GM13977 (cell line): ENCODE data around the gene CHRNB2.
"Not testable (repeated sequence)": the region's sequence is repeated elsewhere in the genome, so short reads cannot be mapped to it uniquely, and the experiment has no call there.

ENCODE experiments used
- DNase-seq: peaks from one replicate; pipeline ENCODE4 v3.0.0; 2012; ENCODE audit warnings: low spot score
- in situ Hi-C: fragments of 300-500 bp; cut with MboI; formaldehyde crosslinking; loops from one replicate; pipeline ENCODE4 v1.12.0; 2022; ENCODE audit warnings: low sequenced_read_pairs, low pct_unique_long_range_greater_than_20kb, mixed read lengths, inconsistent platforms; ENCODE audit not compliant: unreplicated experiment
- TF ChIP-seq, protein P1 (sequence below): IDR thresholded peaks from 2 replicates; pipeline ENCODE4 v1.5.1; 2012; ENCODE audit warnings: mild to moderate bottlenecking, control low read depth; ENCODE audit not compliant: insufficient read depth; ENCODE audit errors: extremely low read depth, missing control alignments

The CHRNB2 gene

GRCh38 chr1:154529308-154529707 is 38.3 kb upstream of the CHRNB2 start:
- in situ Hi-C loops: loop anchor here (5.0 kb wide), 1 partner anchor 42 kb away; no protein-coding TSS in a partner anchor

DNA sequence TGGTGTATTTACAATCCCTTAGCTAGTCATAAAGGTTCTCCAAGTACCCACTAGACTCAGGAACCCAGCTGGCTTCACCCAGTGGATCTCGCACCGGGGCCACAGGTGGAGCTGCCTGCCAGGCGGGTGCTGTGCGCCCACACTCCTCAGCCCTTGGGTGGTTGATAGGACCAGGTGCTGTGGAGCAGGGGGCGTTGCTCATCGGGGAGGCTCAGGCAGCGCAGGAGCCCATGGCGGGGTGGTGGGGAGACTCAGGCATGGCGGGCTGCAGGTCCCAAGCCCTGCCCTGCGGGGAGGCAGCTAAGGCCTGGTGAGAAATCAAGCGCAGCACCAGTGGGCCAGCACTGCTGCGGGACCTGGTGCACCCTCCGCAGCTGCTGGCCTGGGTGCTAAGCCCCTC is 35.6 kb upstream of the CHRNB2 start:
- in situ Hi-C loops: not testable (repeated sequence)

More at GRCh38 chr1:154529308-154529707, 38.3 kb upstream of the CHRNB2 start:
- TF ChIP-seq, protein P1, sequence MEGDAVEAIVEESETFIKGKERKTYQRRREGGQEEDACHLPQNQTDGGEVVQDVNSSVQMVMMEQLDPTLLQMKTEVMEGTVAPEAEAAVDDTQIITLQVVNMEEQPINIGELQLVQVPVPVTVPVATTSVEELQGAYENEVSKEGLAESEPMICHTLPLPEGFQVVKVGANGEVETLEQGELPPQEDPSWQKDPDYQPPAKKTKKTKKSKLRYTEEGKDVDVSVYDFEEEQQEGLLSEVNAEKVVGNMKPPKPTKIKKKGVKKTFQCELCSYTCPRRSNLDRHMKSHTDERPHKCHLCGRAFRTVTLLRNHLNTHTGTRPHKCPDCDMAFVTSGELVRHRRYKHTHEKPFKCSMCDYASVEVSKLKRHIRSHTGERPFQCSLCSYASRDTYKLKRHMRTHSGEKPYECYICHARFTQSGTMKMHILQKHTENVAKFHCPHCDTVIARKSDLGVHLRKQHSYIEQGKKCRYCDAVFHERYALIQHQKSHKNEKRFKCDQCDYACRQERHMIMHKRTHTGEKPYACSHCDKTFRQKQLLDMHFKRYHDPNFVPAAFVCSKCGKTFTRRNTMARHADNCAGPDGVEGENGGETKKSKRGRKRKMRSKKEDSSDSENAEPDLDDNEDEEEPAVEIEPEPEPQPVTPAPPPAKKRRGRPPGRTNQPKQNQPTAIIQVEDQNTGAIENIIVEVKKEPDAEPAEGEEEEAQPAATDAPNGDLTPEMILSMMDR: no peak
- no peak for DNase-seq

DNA sequence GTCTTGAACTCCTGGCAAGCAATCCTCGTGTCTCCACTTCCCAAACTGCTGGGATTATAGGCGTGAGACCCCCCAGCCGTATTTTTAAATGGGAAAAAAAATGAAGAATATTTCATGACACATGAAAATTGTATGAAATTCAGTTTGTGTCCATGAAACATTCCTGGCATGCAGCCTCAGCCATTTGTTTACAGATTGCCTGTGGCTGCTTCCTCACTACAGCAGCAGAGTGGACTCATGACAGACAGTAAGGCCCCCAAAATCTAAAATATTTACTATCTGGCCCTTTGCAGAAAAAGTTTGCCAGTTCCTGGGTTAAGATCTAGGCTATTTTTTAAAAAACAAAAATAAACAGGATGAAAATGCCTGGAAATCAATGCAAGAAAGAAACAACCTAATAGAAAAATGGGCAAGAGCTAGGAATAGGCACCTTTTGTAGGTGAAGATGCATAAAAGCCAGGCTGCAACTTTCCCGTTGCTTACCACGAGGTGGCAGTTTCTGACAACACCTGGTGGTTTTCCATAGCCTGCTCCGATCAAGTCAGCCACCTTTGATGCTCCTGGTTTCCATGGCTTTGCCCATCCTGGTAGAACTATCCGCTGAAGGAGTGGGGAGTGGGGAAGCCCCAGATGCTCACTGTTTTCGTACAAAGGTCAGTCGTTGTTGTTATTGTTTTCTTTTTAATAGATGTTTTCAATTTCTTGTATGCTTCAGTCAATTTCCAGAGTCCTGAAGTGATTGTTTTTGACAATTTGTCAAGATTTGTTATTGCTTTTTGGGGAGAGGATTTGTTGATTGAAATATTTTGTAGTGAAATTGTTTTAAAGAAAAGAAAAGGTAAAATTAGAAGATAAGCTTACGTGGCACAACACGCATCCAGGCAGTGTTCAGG is 33.4 kb upstream of the CHRNB2 start:
- DNase-seq: no peak
- TF ChIP-seq, protein P1: no peak
- in situ Hi-C loops: no loop called here

More for the DNA sequence above, 35.6 kb upstream of the CHRNB2 start:
- DNase-seq: not testable (repeated sequence)

GRCh38 chr1:154536570-154536969 is 31.0 kb upstream of the CHRNB2 start:
- DNase-seq: no peak
- in situ Hi-C loops: no loop called here
- TF ChIP-seq, protein P1: no peak

DNA sequence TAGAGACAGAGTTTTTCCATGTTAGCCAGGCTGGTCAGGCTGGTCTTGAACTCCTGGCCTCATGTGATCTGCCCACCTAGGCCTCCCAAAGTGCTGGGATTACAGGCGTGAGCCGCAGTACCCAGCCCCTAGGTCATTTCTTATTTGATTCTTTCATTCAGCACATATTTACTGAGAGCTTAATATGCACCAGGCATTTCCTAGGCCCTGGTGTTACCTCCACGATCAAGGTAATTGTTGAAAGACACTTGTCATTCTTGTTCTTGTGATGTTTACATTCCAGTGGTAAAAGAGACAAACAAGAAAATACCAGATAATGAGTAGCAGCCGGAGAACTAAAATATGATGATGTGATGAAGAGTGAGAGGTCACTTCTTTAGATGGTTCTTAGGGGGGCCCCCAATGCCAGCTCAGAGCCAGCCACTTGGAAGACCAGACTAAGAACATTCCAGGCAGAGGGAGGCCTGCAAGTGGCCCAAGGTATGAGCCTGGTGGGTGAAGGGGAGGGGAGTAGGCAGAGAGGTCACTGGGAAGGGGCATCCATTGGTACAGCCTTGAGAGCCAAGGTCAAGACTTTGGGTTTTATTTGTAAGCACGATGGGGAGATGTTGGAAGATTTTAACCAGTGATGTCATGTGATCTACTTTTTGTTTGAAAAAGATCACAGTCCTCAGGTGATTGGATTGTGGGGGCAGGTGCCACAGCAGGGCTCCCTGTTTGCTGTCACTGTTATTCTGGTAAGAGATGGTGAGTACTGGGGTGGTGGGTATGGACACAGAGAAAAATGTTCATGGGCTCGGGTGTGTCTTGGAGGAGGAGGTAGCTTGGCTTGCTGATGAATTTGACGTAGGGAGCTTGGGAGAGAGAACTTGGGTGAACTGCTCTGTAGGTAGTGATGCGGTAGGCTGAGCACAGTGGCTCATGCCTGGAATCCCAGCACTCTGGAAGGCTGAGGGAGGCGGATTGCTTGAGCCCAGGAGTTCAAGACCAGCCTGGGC is 27.8 kb upstream of the CHRNB2 start:
- in situ Hi-C loops: no loop called here
- no peak for DNase-seq
- TF ChIP-seq, protein P1: no peak

GRCh38 chr1:154541231-154541630 is 26.3 kb upstream of the CHRNB2 start:
- DNase-seq: no peak
- TF ChIP-seq, protein P1: no peak
- in situ Hi-C loops: no loop called here
